NCI-H2171 (cell line): Measurements from ENCODE around the gene AHRR.
A peak's percentile ranks its signal among the peaks of the same experiment; 100 is the strongest.

Source experiments
- DNase-seq: peaks from one replicate; lab custom pipeline; 2025; lab: John Stamatoyannopoulos, UW

Gene AHRR

GRCh38 chr5:320524-321229 is 837 bp upstream of the AHRR start:
- DNase-seq, result no peak

- no peak for DNase-seq
Measured at GRCh38 chr5:321726-322251, 275 bp downstream of the AHRR start.

GRCh38 chr5:322281-322941 is 897 bp downstream of the AHRR start:
- no peak for DNase-seq

GRCh38 chr5:322942-323879 is 1.7 kb downstream of the AHRR start:
- DNase-seq, result no peak

- DNase-seq, result no peak
Measured at GRCh38 chr5:324736-325612, 3.5 kb downstream of the AHRR start.

GRCh38 chr5:326109-326508 is 4.6 kb downstream of the AHRR start:
- no peak for DNase-seq

GRCh38 chr5:329121-329735 is 7.7 kb downstream of the AHRR start:
- no peak for DNase-seq

GRCh38 chr5:329768-330167 is 8.3 kb downstream of the AHRR start:
- DNase-seq, result no peak

- DNase-seq, result no peak
Measured at GRCh38 chr5:332843-333242, 11.3 kb downstream of the AHRR start.

GRCh38 chr5:333945-334344 is 12.4 kb downstream of the AHRR start:
- DNase-seq, result no peak

- DNase-seq, result no peak
Measured at GRCh38 chr5:334903-335739, 13.6 kb downstream of the AHRR start.

- DNase-seq, result no peak
Measured at GRCh38 chr5:335740-336038, 14.2 kb downstream of the AHRR start.

- DNase-seq, result no peak
Measured at GRCh38 chr5:337563-338130, 16.1 kb downstream of the AHRR start.

GRCh38 chr5:342501-343460 is 21.3 kb downstream of the AHRR start:
- no peak for DNase-seq

- peak; percentile 81 for DNase-seq
Measured at GRCh38 chr5:343461-344401, 22.2 kb downstream of the AHRR start.

GRCh38 chr5:344668-345067 is 23.2 kb downstream of the AHRR start:
- no peak for DNase-seq

GRCh38 chr5:345404-346195 is 24.1 kb downstream of the AHRR start:
- DNase-seq, result no peak
